HG02870 (cell line): ENCODE measurements around the gene ADCY2.

Experiments used
- ATAC-seq: cut with Tn5 transposase; IDR thresholded peaks from one replicate; pipeline ENCODE4 v1.9.1; 2021; ENCODE audit warnings: mild to moderate bottlenecking, moderate library complexity; ENCODE audit not compliant: unreplicated experiment

The ADCY2 gene

DNA sequence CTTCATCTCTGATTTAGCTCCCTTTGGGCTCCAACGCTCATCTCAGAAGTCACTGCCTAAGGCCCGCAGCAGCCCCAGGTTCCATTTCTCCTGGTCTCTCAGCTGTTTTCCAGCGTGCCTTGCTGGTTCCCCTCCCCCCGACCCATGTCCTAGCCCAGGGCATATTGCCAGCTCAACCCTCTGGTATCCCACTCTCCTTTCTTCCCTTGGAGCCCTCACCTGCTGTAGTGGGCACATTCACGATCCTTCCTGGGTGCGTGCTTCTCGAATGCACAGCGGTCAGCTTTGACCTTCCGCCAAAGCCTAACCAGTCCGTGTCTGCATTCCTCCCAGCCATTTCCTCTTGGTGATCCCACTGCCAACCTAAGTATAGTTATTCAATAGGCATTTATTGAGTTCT is 418.9 kb downstream of the ADCY2 start:
- no peak for ATAC-seq

DNA sequence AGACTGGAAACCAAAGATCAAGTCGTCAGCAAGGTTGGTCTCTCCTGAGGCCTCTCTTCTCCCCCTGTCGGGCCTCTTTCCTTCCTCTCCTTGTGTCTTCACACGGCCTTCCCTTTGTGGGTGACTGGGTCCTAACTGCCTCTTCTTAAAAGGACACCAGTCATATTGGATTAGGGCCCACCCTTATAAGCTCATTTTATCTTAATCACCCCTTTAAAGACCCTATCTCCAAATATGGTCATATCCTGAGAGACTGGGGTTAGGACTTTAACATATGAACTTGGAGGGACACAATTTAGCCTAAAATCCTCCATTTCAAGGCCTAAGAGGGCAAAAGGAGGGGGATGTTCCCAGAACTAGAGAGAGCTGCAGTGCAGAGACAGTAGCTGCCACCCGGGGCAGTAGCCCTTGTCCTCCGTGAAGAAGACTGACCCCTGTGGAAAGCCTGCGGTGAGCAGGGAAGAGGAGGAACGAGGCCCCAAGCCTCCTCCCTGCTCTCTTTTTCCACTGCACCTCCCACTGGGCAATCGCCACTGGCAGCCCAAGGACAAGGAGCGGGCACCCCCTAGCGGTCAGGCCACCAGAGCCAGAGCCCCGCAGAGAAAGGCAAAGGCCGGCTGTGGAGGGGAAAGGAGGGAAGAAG is 420.1 kb downstream of the ADCY2 start:
- peak; percentile 77 for ATAC-seq

DNA sequence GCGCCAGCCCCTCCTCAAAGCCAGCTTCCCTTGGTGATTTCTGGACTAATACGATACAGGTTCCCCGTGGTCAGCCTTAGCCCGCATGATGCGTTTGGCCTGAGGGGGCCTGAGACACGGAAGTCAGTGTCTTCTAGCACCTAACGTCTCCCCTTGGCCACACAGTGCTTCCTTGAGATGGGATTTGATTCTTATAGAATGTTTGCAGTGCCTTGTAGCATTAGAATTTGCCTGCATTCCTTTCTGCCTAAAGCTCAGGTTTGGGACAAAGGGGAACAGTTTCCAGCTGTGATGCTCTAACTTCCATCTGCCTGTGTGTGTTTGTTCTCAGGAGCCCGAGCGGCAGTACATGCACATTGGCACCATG is 420.6 kb downstream of the ADCY2 start:
- no peak for ATAC-seq

DNA sequence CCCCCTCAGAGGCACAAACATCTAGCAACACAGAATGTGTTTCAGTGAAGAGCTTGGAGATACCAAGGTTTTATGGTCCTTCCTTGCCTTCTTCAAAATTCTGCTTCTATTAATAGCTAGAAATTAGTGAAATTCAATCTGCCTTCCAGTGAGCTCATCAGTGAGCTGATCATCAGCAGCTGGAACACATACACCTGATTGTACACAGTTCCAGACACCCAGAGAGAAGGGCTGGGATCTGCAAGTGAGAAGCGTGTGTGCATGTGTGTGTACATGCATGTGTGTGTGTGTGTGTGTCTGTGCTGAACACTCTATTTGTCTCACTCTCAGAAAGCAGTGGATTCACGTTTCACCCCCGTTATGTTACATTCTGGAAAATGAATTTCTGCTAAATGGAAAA is 426.5 kb downstream of the ADCY2 start:
- ATAC-seq: no peak

DNA sequence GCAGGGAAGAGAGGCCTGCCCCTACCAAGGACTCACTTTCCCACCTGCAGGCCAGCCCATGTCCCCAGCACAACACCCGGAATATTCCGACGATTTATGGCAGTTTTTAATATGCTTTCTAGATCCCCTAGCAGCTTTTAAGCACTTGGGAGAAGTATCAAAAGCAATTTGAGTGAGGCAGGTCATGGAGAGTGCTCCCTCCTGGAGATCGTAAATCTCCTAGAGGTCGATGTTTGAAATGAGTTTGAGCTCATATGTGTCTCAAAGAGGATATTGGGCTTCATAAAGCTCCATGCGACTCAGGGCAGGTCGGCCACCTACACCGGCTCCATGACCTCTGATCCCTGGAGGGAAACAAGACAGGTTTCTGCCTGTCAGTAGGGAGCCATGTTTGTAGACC is 427.7 kb downstream of the ADCY2 start:
- ATAC-seq: no peak

DNA sequence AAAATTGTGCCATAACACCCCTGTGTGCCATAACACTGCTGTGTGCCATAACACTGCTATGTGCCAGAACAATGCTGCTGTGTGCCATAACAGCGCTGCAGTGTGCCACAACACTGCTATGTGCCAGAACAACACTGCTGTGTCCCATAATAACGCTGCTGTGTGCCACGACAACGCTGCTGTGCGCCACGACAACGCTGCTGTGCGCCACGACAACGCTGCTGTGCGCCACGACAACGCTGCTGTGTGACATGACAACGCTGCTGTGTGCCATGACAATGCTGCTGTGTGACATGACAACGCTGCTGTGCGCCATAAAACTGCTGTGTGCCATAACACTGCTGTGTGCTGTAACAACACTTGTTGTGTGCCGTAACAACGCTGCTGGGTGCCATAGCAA is 429.1 kb downstream of the ADCY2 start:
- no peak for ATAC-seq

DNA sequence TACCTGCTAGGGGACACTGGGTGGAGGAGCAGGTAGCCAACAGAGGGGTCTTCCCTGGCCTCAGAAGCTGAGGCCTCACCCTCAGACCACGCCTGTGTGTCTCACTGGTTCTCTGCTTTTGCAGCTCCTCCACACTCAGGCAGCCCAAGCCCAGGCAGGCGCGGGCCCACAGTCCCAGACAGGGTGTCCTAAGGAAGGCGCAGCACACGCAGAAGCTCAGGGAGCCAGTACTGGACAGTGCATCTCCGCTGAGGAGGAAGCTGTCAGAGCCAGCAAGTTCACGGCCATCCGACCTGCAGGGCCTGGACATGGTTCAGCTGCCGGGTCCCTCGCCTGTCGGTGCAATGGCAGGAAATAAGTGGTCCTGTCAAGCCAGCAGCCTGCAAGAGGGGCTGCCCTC is 429.7 kb downstream of the ADCY2 start:
- ATAC-seq: no peak

DNA sequence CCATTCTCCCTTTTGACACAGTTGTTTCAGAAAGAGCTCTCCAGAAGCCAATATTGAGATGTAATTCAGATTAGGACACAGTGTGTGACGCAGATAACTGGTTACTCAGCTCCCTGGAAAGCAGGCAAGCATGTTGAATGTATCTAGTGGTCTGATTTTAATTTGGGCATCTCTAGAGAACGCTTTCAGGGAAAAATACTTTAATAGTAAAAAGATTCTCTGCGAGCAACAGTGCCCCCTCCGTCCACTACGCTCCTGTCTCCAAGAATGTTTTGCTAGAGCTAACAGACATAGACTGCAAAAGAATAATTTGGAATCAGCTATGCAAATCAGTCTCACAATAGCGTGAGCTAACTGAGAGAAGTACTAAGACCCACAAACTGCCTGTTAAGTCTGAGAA is 431.7 kb downstream of the ADCY2 start:
- ATAC-seq: no peak

DNA sequence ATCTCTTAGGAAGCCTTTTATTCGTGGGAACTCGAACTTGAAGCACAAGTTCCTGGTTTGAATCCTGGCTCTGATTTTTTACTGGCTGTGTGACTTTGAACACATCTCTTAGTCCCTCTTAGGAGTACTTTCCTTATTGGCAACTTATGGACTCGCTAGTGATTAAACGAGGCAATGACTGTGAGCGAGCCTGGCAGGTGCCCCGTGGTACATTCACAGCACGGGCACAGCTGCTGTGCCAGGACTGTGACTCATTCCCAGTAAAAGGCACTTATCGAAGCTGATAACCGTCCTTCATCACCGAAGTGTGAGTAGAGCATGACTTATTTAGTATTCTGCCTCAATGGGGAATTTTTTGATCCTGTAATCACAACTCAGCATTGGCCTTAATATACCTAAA is 432.3 kb downstream of the ADCY2 start:
- ATAC-seq: no peak

DNA sequence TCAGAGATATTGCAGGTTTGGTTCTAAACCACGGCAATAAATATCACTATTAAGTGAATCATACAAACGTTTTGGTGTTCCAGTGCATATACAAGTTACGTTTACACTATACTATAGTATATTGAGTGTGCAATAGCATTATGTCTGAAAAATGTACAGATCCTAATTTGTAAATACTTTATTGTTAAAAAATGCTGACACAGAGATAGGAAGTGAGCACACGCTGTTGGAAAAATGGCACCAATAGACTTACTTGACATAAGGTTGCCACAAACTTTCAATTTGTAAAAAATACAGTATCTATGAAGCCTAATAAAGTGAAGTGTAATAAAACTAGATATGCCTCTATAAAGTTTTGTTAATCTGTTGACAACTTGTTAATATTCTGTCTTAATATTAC is 439.0 kb downstream of the ADCY2 start:
- ATAC-seq: no peak

DNA sequence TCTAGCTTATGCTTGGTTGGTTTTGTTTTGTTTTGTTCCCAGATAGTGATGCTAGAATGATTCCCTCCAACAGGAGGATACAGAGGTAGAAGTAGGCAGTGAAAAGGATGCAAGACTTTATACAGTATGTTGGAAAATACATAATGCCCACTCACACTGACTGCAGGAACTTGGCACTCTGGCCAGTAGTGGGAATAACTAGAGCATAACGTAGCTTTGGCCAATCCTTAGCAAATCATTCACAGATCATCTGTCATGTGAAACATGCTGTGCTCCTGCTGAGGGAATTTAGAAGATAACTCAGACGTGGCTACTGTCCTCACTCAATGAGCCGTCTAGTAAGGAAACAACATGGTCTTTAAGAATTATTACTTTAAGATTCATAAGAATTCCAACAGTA is 441.5 kb downstream of the ADCY2 start:
- ATAC-seq: no peak

DNA sequence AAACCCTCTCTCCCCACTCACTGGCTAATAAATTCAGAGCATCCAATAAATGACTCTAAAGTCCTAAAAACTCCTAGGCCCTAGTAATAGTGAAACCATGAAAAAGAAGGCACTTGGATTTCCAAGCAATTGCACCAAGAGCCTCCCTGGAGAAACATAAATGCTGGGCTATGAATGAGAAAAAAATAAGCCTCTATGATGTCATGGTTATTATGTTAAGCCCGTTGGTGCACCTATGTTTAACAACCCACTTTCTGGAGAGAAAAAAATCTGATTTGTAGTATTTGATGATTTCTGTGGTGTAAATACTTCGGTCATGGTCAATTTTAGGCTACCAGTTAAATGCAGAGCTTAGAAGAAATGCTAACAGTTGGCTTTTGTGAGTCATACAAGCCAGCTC is 446.6 kb downstream of the ADCY2 start:
- ATAC-seq: no peak

DNA sequence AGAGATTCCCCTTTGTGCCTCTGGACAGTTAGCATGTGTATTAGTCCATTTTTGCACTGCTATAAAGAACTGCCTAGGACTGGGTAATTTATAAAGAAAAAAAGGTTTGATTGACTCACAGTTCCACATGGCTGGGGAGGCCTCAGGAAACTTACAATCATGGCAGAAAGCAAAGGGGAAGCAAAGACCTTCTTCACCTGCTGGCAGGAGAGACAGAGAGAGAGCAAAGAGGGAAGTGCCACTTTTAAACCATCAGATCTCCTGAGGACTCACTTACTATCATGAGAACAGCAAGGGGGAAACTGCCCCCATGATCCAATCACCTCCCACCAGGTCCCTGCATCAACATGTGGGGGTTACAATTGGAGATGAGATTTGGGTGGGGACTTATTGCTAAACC is 449.0 kb downstream of the ADCY2 start:
- ATAC-seq: no peak

DNA sequence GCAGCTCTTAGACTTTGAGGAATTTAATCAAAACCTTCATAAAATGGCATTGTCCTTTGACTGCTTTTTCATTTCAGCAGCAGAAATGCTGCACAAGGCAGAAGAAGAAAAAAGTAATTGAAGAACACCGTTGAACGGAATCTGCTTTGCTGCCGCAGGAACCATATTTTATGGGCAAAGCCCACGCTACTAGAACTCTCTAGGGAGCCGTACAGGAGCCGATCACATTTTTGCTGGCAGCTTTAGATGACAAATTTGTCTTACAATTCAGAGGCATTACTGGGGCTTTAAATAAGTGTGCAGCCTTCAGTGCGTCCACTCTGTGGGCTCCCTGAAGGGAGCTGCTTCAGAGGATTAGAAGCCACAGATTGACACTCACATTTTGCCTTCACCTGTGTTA is 449.6 kb downstream of the ADCY2 start:
- no peak for ATAC-seq

DNA sequence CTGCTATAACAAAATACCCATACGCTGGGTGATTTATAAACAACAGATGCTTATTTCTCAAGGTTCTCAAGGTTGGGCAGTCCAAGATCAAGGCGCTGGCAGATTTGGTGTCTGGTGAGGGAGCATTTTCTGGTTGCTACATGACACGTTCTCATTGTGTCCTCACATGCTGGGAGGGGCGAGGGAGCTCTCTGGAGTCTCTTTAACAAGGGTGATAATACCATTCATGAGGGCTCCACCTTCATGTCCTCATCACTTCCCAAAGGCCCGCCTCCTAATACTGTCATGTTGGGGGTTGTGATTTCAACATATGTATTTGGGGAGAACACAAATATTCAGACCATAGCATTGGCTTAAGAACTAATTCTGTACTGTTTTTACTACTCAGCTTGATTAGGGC is 450.4 kb downstream of the ADCY2 start:
- no peak for ATAC-seq

DNA sequence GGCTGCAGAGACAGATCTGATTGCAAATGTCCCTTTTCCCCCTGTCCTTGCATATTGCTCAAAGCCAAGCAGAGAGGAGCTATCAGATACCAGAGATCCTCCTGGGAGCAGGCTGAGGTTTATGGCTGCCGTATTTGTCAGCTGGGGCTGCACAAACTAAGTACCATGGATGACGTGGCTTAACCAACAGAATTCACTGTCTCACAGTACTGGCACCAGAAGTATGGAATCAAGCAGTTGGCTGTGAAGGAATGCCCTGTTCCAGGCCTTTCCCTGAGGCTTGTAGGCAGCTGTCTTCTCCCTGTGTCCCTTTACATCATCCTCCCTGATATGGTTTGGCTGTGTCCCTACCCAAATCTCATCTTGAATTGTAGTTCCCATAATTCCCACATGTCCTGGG is 452.4 kb downstream of the ADCY2 start:
- no peak for ATAC-seq

DNA sequence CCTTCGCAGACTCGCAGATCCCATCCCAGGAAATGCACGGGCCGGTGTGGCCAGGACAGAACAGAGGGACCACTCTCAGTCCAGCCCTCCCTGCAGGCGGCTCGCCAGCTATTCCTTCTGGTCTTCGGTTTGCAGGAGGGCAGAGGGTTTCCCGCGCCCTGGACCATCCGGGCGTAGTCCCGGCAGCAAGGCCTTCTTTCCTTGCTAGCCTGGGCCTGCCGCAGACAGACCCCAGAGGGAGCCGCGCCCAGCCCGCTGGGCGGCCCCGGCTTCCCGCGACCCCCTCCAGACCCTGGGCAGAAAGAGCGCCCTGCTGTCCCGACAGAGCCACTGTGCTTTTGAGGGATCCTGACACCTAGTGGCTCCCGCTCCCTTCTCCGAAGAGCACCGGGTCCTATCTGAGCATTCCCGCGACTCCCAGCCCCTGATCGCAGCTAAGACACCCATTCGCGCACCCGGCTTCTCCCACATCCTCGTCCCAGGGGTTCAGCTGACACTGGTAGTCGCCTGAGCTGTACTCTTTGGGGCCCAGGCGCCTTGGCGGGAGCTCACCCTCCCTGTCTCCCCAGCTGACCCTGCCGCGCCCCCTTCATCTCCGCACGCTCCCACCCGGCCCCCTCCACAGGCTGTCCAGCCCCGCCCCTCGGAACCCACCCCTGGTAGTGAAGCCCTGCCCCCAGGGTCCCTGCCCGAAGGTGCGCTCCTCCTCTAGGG is 453.9 kb downstream of the ADCY2 start:
- ATAC-seq: no peak

DNA sequence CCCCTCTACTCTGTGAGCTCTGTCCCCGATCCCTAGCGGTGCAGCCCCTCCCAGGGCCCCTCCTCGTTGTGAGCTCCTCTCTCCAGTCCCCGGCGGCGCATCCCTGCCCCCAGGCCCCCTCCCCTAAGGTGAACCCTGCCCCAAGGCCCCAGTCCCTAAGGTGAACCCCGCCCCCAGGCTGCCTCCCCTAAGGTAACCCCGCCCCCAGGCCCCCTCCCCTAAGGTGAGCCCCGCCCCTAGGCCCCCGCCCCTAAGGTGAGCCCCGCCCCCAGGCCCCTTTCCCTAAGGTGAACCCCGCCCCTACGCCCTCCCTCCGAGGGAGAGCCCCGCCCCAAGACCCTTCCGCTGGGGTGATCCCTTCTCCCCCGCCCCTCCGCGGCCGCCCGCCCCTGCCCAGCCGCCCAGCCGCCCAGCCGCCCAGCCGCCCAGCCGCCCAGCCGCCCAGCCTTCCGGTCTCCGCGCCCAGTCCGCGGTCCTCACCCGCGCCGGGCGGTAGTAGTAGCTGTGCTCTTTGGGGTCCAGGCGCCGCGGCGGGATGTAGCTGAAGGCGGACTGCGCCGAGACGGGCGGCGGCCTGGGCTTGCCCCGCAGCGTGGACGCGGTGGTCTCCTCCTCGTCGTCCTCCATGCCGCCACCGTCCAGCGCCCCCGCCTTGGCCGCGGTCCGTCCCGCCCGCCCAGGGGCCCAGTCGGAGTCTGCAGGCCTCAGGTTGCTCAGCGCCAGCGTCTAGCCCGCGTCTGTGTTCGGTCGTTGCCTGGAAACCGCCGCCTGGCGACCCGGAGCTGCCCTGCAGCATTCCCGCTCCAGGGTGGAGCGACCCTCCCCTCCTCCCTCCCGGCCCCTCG is 454.7 kb downstream of the ADCY2 start, which contains the start of gene CFAP90:
CFAP90 (minus strand) TSS at position 739 of the 845 bp plus-strand sequence; CDS start at position 627, 112 bp downstream.
- no peak for ATAC-seq

DNA sequence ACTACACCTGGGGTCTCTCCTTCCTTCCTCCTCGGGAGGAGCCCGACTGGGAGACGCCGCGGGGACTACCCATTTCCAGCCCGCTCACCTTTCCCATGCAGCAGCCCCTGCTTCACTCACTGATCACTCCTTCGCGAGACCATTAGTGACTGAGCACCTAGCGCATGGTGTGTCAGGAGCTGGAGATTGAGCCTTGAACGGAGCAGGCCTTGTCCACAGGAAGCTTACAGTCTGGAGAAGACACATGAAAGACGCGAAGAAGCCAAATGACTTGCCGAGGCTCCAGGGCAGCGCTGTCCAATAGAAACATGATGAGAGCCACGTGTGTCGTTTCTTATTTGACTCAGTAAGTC is 455.3 kb downstream of the ADCY2 start:
- ATAC-seq: no peak

DNA sequence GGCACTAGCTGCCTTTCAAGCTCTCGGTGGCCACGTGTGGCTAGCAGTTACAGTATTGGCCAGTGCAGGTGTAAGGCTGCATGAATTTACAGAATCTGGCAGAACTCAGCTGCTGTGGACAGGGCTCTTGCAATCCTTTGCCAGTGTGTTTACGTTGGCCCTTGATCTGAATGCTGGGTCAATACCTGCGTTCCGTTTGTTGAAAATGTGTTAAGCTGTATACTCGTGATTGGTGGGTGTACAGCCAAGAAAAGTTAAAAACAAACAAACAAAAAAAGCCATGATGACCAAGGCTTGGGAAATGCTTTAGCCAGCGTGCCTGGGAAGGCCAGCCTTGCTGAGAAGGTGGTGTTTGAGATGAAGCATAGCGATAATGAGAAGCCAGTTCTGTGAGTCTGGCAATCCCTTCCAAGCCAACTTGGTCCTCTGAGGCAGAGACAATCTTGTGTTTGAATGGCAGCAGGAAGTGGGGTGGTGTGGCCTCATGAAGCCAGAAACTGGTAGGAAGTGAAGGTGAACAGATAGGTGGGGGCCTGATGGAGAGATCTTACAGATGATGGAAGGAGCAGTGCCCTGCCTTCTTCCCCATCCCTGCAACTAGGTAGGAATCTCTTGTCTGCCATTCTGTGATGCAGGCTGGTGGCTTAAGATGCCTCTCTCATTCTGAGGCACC is 455.8 kb downstream of the ADCY2 start:
- ATAC-seq: no peak

DNA sequence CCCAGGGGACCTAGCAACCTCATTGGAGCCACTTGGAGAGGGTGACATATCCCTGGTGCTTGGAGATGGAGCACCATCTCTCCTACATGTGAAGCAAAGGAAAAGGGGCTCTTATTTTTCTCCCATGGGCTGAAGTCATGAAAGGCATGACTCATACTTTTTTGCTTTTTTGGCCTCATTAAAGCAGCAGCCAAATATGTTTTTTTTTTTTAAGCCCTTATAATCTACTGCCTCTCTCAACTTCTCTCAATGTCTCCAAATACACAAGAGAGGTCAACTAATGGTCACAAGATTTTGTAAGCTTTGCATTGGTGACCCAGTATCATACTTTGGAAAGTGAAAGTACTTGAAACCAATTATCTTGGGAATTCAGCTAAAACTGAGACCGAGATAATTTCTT is 456.6 kb downstream of the ADCY2 start:
- ATAC-seq: no peak

DNA sequence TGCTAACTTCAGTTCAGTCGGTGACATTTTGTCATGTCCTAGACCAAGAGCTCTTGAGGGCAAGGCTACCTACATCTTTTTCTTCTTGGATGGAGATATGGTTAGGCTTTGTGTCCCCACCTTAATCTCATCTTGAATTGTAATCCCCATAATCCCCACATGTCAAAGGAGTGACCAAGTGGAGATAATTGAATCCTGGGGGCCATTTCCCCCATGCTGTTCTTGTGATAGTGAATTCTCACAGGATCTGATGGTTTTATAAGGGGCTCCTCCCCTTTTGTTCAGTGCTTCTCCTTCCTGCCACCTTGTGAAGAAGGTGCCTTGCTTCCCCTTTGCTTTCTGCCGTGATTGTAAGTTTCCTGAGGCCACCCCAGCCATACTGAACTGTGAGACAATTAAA is 457.1 kb downstream of the ADCY2 start:
- ATAC-seq: no peak
